Endothelial cell of umbilical vein (primary cell): Measurements from ENCODE around the gene ACOX3. TPM values are rescaled to one million over a fixed set of nuclear protein-coding genes. Genes with fewer than 3 reads are reported as not detected.

Source experiments
- BruUV-seq: library from RNA; stranded (reverse); fragments of 400-500 nt; replicated peaks from 2 replicates; lab custom pipeline; 2021; lab: Mats Ljungman, UMichigan
- CTCF ChIA-PET: fragments of 300-600, 350-600 bp; sonication (Branson Sonifier 250); formaldehyde crosslinking; loops from one replicate; lab custom pipeline; 2021; ENCODE audit warnings: antibody characterized with exemption, inconsistent platforms; lab: Charles Lee
- POLR2A ChIA-PET: fragments of 300-600, 350-600 bp; sonication (Branson Sonifier 250); formaldehyde crosslinking; loops from one replicate; lab custom pipeline; 2021; ENCODE audit warnings: antibody characterized with exemption, inconsistent platforms; lab: Charles Lee
- DNase-seq: peaks from one replicate; pipeline ENCODE4 v3.0.0-alpha.2; 2011; ENCODE audit warnings: low read depth, low spot score
- FAIRE-seq: peaks from 2 replicates; lab custom pipeline; 2011; peaks lifted over from hg19 to GRCh38; lab: Jason Lieb, UNC
- H2AFZ ChIP-seq: 2 replicates; pipeline ENCODE4 v1.6.0; 2012; ENCODE audit warnings: low read depth, low read length, control low read depth, inconsistent platforms
- H3K27ac ChIP-seq: 2 replicates; pipeline ENCODE4 v1.5.1; 2011; ENCODE audit warnings: low read depth, mild to moderate bottlenecking, control low read depth, low read length, moderate library complexity; ENCODE audit not compliant: insufficient read depth
- H3K27me3 ChIP-seq, 2 experiments: 2 replicates each; pipeline versions ENCODE4 v1.6.0 to v1.6.1; 2011; ENCODE audit warnings: low read length in 2 of 2, mixed read lengths in 1 of 2; ENCODE audit not compliant: control insufficient read depth in 2 of 2, insufficient read depth in 2 of 2
- H3K36me3 ChIP-seq, 2 experiments: 2 replicates in 1 of 2; 3 replicates in 1 of 2; pipeline ENCODE4 v1.5.1; 2011; ENCODE audit warnings: low read length in 2 of 2, mild to moderate bottlenecking in 1 of 2, moderate library complexity in 1 of 2; ENCODE audit not compliant: control insufficient read depth in 2 of 2, insufficient read depth in 2 of 2; ENCODE audit errors: extremely low read depth in 1 of 2
- H3K4me1 ChIP-seq: 3 replicates; pipeline ENCODE4 v1.5.1; 2011; ENCODE audit warnings: mild to moderate bottlenecking, low read length; ENCODE audit not compliant: control insufficient read depth, insufficient read depth; ENCODE audit errors: extremely low read depth
- H3K4me2 ChIP-seq: 2 replicates; pipeline ENCODE4 v1.6.1; 2011; ENCODE audit warnings: low read length, control low read depth, mixed read lengths; ENCODE audit not compliant: insufficient read depth
- H3K4me3 ChIP-seq, 3 experiments: fragments of 200-600 bp in 1 of 3; sonication (generic), shearing (Covaris generic) in 1 of 3; replicated peaks in 1 of 3; 2 replicates each; pipeline ENCODE4 v1.5.1; 2011 to 2016; ENCODE audit warnings: control low read depth in 3 of 3, low read length in 3 of 3, mild to moderate bottlenecking in 2 of 3, inconsistent platforms in 1 of 3, low read depth in 1 of 3, moderate library complexity in 1 of 3; ENCODE audit not compliant: insufficient read depth in 1 of 3
- H3K79me2 ChIP-seq: 2 replicates; pipeline ENCODE4 v1.6.0; 2012; ENCODE audit warnings: low read length, inconsistent platforms; ENCODE audit not compliant: control insufficient read depth, insufficient read depth
- H3K9ac ChIP-seq: replicated peaks from 2 replicates; pipeline ENCODE3; 2011; ENCODE audit warnings: low read length, control low read depth; ENCODE audit not compliant: insufficient read depth; ENCODE audit errors: extremely low read depth
- H3K9me1 ChIP-seq: replicated peaks from 3 replicates; pipeline ENCODE4 v1.6.0; 2011; ENCODE audit warnings: mild to moderate bottlenecking, low read length; ENCODE audit not compliant: control insufficient read depth, insufficient read depth; ENCODE audit errors: extremely low read depth
- H3K9me3 ChIP-seq: replicated peaks from 2 replicates; pipeline ENCODE4 v1.5.1; 2012; ENCODE audit warnings: low read length, inconsistent platforms; ENCODE audit not compliant: control insufficient read depth, insufficient read depth
- H4K20me1 ChIP-seq: replicated peaks from 2 replicates; pipeline ENCODE3; 2011; ENCODE audit warnings: mild to moderate bottlenecking, low read length; ENCODE audit not compliant: control insufficient read depth, insufficient read depth; ENCODE audit errors: extremely low read depth
- EZH2 ChIP-seq: IDR thresholded peaks from 2 replicates; pipeline ENCODE4 v1.6.1; 2012; ENCODE audit warnings: borderline replicate concordance, low read depth, mild to moderate bottlenecking, moderate library complexity, low read length, inconsistent platforms; ENCODE audit not compliant: severe bottlenecking
- FOS ChIP-seq: IDR thresholded peaks from 2 replicates; pipeline ENCODE4 v1.6.1; 2011; ENCODE audit warnings: mild to moderate bottlenecking, low read length, moderate library complexity, borderline replicate concordance; ENCODE audit not compliant: insufficient read depth
- GATA2 ChIP-seq: IDR thresholded peaks from 2 replicates; pipeline ENCODE4 v1.7.0; 2011; ENCODE audit warnings: low read depth, mild to moderate bottlenecking, moderate library complexity, mixed read lengths, low read length; ENCODE audit not compliant: insufficient read length, insufficient read depth
- JUN ChIP-seq: IDR thresholded peaks from 2 replicates; pipeline ENCODE4 v1.6.1; 2011; ENCODE audit warnings: borderline replicate concordance, low read depth; ENCODE audit not compliant: insufficient read length, insufficient read depth
- MAX ChIP-seq: IDR thresholded peaks from 2 replicates; pipeline ENCODE4 v1.6.1; 2011; ENCODE audit not compliant: insufficient read depth, insufficient read length
- MYC ChIP-seq: IDR thresholded peaks from one replicate; pipeline ENCODE4 v1.6.1; 2011; ENCODE audit warnings: mild to moderate bottlenecking, low read depth, low read length
- POLR2A ChIP-seq: IDR thresholded peaks from 2 replicates; pipeline ENCODE4 v1.6.1; 2012; ENCODE audit warnings: low read depth, mild to moderate bottlenecking, control low read depth, low read length
- POLR2AphosphoS5 ChIP-seq: IDR thresholded peaks from 2 replicates; pipeline ENCODE4 v1.6.1; 2012; ENCODE audit warnings: low read depth, mild to moderate bottlenecking, control low read depth, low read length, moderate library complexity; ENCODE audit not compliant: insufficient read depth
- dilution Hi-C: fragments of 300-500 bp; cut with MboI; formaldehyde crosslinking; loops from one replicate; pipeline ENCODE4 v1.15.0; 2019; ENCODE audit warnings: low sequenced_read_pairs; ENCODE audit not compliant: extremely low pct_ligation_motif_present
- intact Hi-C: fragments of 100-400 bp; cut with micrococcal nuclease; formaldehyde crosslinking; loops from one replicate; pipeline ENCODE4 v1.10.0; 2022
- polyA plus RNA-seq, 4 experiments: library from polyadenylated mRNA; depleted of rRNA in 3 of 4; stranded (reverse) in 3 of 4; unstranded in 1 of 4; fragments of >200 nt; gene quantifications; 2 replicates each; pipeline versions ENCODE4 v1.2.1 to v1.2.3, GENCODE V29; 2011 to 2012; ENCODE audit warnings: missing spikeins in 1 of 4
- total RNA-seq: library from RNA; stranded (reverse); gene quantifications from 2 replicates; pipeline ENCODE4 v1.2.3, GENCODE V29; 2021
- TF ChIP-seq, protein P1 (sequence below), 2 donors: IDR thresholded peaks; 1 replicate in 1 of 2; 2 replicates in 1 of 2; pipeline ENCODE4 v1.5.1; 2011; ENCODE audit warnings: low read length in 2 of 2, mild to moderate bottlenecking in 2 of 2, moderate library complexity in 2 of 2, control low read depth in 1 of 2, inconsistent platforms in 1 of 2, low read depth in 1 of 2; ENCODE audit not compliant: insufficient read depth in 1 of 2; ENCODE audit errors: extremely low read depth in 1 of 2

ACOX3 gene
- total and polyA plus RNA-seq, 2 donors (not counting 3 experiments of a cell fraction or from before 2014, with no cell fraction given) = 13.0 to 26.3 TPM

GRCh38 chr4:8468746-8469535 is 28.4 kb upstream of the ACOX3 start:
- Histone ChIP-seq H3K36me3 (peaks cover 6 to 24% of the 10 kb centered on the region in 2 experiments), H3K9me3 (no peaks in the 10 kb centered on the region), H3K79me2 (no peaks in the 10 kb centered on the region), H3K27ac (no peak overlapping the region), H3K9me1 (no peaks in the 10 kb centered on the region), H3K27me3 (no peaks in the 10 kb centered on the region), H4K20me1 (no peaks in the 10 kb centered on the region), H2AFZ (no peak overlapping the region), H3K4me1 (no peaks in the 10 kb centered on the region), H3K9ac (no peak overlapping the region), H3K4me3 (no peak overlapping the region), H3K4me2 (no peak overlapping the region)
- ChIA-PET CTCF (interaction anchor here (0.6 to 2.9 kb wide), 25 partner anchors 8 to 449 kb away, joined by 3 to 28 read pairs (median 5); partner anchors contain the start of gene CPZ), POLR2A (no interaction called here)
- no TSS peak for BruUV-seq
- FAIRE-seq (peak; percentile 76), DNase-seq (peak; percentile 45)
- intact Hi-C loops (loop anchor here (1.0 kb wide), 1 partner anchor 78 kb away; no protein-coding TSS in a partner anchor), dilution Hi-C loops (no loop called here)
- no peak for TF ChIP-seq FOS
- TF ChIP-seq, protein P1, sequence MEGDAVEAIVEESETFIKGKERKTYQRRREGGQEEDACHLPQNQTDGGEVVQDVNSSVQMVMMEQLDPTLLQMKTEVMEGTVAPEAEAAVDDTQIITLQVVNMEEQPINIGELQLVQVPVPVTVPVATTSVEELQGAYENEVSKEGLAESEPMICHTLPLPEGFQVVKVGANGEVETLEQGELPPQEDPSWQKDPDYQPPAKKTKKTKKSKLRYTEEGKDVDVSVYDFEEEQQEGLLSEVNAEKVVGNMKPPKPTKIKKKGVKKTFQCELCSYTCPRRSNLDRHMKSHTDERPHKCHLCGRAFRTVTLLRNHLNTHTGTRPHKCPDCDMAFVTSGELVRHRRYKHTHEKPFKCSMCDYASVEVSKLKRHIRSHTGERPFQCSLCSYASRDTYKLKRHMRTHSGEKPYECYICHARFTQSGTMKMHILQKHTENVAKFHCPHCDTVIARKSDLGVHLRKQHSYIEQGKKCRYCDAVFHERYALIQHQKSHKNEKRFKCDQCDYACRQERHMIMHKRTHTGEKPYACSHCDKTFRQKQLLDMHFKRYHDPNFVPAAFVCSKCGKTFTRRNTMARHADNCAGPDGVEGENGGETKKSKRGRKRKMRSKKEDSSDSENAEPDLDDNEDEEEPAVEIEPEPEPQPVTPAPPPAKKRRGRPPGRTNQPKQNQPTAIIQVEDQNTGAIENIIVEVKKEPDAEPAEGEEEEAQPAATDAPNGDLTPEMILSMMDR (IDR thresholded peaks at IDR 0.05; ENCODE audit: extremely low read depth in 1 of 2, insufficient read depth in 1 of 2, low read depth in 1 of 2, low read length in 2 of 2) = peak; percentile 88 to 97
- no peak for TF ChIP-seq MYC

DNA sequence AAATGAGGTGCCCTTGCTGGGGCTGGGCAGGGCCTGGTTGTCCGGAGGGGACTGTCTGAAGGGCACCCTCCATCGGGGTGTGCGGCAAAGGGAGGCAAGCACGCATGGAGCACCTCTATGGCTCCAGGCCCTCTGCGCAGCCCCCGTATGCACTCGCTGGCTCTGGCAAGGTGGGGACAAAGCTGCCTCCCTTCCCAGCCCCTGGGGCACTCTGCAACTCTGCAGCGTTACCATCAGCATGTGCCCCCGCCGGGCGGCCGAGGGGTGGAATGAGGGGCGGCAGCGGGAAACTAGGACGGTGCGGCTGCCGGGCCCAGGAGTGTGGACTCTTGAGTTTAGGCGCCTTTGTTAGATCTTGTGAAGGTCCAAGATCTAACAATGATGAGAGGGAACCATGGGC is 26.5 kb upstream of the ACOX3 start:
- CTCF ChIA-PET = interaction anchor here (2.9 kb wide), 1 partner anchor 81 kb away, joined by 28 read pairs; no protein-coding TSS in a partner anchor
- POLR2A ChIA-PET = no interaction called here
- H3K4me2 ChIP-seq = no peak overlapping the region
- no peaks in the 10 kb centered on the region for H3K27me3 ChIP-seq
- no peak overlapping the region for H3K27ac ChIP-seq
- no peaks in the 10 kb centered on the region for H3K9me1 ChIP-seq
- FAIRE-seq (no peak), DNase-seq (no peak)
- H3K9ac ChIP-seq = no peak overlapping the region
- H2AFZ ChIP-seq = no peak overlapping the region
- H3K36me3 ChIP-seq = peaks cover 6 to 24% of the 10 kb centered on the region in 2 experiments
- intact Hi-C loops = no loop called here
- BruUV-seq = no TSS peak
- no peak overlapping the region for H3K4me3 ChIP-seq
- no peaks in the 10 kb centered on the region for H3K4me1 ChIP-seq
- dilution Hi-C loops = no loop called here
- no peaks in the 10 kb centered on the region for H3K79me2 ChIP-seq
- H3K9me3 ChIP-seq = no peaks in the 10 kb centered on the region
- no peaks in the 10 kb centered on the region for H4K20me1 ChIP-seq
- TF ChIP-seq POLR2AphosphoS5 (no peak), MYC (no peak), EZH2 (no peak), FOS (no peak), MAX (no peak), JUN (no peak), POLR2A (no peak), GATA2 (no peak)
- TF ChIP-seq, protein P1 (IDR thresholded peaks at IDR 0.05; ENCODE audit: extremely low read depth in 1 of 2, insufficient read depth in 1 of 2, low read depth in 1 of 2, low read length in 2 of 2) = no peak
